HG03378 (cell line): ENCODE results near the gene PABPC4L.
"Not testable (repeated sequence)": the region's sequence is repeated elsewhere in the genome, so short reads cannot be mapped to it uniquely, and the experiment has no call there.

ENCODE experiments used
- ATAC-seq: cut with Tn5 transposase; IDR thresholded peaks from one replicate; pipeline ENCODE4 v1.9.1; 2021; ENCODE audit warnings: mild to moderate bottlenecking, moderate library complexity; ENCODE audit not compliant: unreplicated experiment

Gene PABPC4L

DNA sequence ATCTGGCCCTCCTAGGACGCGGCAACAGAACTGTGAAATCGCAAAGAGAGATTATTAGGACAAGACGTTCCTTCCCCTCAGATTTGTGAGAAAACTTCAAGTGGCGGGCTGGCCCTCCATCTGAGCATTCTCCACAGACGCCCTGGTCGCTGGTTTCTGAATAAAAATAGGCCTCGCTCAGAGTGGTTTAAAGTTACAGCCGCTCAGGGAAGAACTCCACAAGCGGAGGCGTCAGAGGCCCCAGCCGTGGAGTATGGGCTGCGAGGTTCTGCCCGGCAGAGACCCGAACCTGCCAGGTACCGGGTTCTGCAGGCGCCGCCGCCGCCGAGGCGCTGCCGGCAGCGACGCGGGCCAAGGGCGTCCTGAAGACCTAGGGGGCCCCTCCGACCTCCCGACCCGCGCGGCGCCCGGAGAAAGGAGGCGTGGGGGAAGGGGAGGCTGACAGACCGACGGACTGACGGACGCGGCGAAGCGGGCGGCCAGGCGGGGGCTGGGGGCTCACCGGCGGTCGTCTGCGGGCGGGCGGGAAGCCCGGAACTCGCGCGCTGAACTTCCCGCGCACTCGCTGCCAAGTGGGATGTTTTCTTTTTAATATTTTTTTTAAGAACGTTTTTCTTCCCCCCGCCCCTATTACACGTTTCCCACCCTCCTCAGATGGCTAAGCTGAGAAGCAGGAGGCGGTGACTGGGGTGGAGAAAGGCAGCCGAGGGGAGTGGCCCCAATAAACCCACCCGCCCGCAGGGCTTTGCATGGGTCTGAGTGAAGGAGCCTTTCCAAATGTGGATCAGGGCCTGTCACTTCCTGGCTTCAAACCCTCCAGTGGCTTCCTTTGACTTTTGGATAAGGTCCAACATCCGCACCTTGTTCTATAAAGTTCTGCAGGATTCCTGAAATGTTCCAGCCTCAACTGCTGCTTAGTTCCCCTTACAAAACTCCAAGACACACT, at the start of gene PABPC4L:
Gene PABPC4L, minus strand, starts transcription at position 574 of the 946 bp plus-strand sequence. CDS start 770 bp downstream, outside the sequence.
- no peak for ATAC-seq

DNA sequence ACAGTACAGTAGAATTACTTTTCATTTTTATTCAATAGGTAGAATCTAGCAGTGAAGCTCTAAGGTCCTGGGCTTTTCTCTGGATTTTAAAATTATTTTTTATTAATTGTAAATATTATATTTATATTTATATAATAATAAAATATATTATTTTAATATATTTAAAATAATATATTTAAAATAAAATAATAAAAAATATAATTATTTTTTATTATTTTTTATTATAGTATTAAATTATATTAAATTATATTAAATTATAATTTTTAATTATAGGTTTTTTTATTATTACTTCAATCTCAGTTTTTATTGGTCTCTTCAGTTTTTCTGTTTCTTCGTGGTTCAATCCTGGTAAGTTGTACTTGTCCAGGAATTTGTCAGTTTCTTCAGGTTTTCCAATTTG, 49.7 kb upstream of the PABPC4L start:
- ATAC-seq: no peak

DNA sequence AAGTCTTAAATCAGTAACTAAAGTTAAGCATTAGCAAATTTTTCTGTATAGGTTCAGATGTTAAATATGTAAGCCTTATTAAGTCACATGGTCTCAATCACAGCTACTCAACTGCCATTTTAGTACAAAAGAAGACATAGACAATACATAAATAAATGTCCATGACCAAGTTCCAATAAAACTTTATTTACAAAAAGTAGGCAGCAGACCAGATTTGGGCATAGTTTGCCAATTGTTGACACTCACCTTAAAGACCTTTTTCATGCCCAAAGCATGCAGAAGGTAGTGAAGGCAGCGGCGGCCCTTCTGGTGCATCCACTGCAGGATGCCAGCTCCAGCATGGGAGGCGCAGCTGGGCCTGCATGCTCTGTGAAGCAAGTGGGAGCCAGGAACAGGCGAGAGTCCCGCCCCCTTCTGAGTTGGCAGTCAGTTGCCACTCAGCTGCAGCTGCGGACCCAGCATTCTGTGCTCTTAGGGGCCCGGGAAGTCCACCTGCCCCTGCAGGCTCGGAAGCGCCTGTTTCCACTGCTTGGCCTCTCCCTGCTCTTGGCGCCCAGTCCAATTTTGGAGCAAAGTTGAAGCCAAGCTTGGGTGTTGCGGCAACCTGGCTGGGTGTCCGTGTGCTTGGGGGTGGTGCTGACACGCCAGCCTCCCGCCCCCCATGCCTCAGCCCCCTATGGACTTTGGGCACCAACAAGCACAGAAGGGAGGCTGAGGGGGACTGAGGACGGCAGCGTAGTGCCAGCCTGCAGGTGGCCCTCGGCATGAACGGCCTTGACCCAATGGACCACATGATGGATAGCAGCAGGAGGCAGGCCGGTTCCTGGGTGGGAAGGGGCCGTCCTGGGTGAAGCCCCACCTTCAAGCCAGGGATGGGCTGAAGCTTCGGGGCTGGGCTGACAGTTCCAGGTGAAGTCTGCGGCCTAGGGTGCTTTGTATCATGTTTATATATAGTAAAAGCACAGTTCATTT, 42.4 kb upstream of the PABPC4L start:
- ATAC-seq: no peak

DNA sequence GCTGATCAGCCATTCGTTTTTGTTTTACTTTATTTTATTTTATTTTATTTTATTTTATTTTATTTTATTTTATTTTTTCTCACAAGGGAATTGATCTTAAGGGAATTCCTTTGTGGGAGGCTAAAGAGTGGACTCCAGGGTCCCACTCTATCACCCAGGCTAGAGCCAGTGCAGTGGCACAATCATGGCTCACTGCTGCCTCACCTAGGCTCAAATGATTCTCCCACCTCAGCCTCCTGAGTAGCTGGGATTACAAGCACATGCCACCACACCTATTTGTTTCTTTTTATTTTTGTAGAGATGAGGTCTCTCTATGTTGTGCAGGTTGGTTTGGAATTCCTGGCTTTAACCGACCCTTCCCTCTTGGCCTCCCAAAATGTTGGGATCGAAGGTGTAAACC, 17.5 kb upstream of the PABPC4L start:
- ATAC-seq: no peak

DNA sequence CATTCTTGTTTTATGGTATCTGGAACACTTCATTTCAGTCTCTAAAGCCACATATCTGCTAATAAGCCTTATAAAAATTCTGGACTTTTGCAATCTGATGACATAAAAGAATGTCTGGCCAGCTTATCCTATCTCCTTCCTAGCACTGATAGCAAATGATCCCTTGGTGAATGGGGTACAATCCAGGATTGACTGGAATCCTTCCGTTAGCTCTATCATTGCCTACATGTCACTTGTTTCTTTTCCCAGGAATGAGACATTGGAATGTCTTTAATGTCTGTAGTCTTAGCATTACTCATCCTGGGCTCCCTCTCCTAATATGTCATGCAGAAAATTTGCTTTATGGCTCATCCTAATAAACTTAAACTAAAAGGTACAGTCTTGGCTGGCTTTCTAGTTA, 14.8 kb upstream of the PABPC4L start:
- ATAC-seq: no peak

DNA sequence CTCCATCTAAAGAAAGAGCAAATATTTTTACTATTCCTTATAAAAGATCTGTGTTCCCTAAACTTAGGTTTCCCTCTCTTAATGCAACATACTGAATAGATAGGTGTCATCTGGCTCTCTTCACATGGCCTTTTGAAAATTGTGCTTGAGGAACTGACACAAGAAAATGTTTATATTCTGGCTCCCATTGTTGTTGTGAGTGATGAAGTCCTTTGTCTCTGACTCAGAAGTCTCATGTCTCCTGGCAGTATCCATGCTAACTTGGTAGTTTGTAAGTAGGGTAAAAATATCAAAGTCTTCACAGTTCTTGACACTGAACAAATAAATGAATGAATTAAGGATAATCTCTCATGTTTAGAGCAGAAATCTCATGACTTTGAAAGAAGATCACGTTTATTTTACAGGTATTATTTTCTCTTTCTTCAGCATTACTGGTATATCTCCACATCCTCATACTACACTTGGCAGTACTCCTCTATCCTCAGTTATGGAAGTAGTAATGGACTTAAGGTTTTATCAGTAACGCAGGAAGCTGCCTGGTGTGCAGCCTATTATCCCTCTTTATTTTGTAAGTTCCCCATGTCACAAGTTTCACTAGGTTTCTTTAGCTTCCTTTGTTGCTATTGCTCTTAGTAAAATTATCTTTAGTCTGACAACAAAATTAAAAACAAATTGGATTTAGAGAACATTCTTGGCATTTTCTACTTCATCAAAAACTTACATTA, 14.2 kb upstream of the PABPC4L start:
- no peak for ATAC-seq

DNA sequence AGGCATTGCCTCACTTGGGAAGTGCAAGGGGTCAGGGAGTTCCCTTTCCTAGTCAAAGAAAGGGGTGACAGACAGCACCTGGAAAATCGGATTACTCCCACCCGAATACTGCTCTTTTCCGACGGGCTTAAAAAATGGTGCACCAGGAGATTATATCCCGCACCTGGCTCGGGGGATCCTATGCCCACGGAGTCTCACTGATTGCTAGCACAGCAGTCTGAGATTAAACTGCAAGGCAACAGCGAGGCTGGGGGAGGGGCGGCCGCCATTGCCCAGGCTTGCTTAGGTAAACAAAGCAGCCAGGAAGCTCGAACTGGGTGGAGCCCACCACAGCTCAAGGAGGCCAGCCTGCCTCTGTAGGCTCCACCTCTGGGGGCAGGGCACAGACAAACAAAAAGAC, 6.4 kb upstream of the PABPC4L start:
- not testable (repeated sequence) for ATAC-seq

DNA sequence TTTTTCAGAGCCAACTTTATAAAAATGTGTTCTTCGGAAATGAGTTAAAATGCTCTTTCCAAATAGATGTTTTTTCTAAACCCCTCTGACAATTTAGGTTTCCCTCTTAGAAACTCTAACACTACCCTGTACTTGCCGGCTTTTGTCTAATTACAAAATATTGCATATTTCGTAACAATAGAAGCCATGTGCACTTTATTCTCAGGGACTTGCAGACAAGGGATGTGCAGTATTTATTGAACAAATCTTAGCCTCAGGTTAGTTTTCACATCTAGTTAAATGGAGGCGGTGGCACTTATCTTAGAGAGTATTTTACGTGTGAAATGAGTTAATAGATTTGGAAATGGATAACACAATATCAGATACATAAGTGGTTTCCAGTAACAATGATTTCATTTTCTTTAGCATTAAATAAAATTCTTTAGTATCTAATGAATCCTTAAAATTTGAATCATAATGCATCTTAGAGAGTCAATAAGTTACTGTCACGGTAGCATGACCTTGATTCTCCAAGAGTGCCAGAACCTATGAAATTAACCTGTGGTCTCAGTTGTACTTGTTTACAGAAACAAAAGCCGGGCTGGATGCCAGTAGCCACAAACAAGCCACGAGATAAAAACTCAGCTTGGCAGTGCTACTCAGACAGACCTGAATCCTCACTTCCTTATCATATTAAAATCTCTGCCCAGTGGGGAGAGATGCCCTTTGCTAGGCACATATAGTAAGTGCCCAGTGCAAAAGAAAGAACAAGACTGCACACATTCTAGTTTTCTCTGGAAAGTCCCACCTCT, 772 bp upstream of the PABPC4L start:
- no peak for ATAC-seq

DNA sequence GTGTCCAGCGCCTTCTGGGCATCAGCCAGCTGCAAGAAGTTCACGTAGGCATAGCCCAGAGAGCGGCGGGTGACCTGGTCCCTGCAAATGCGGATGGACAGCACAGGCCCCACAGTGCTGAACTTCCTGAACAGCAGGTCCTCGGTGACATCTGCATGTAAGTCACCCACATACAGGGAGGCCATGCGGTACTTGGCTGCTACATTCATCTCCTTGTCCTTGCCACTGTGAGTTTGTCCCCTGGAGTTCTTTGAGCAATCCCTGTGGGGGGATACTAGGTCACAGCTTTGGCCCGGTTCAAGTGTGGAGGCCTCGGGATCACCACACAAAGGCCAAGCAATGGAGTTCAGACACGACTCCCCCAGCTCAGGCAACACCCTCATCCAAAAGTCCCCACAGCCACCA, 776 bp downstream of the PABPC4L start:
- no peak for ATAC-seq

DNA sequence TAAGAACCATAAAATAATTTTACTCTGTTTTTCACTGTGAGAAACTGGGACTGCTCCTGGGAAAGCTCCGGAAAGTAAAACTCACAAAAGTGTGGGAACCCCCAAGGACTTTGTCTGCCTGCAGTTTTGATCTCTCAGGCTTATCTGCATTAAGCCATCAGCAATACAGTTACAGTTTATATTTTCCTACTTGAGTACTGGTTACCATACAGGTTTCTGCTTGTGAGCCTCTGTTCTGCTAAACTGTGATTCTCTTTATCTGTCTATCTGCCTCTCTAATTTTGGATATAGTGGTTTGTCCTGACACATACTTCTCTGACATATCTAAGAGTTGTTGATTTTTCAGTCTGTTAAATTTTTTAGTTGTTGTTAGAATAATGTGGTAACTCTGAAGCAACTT, 11.6 kb downstream of the PABPC4L start:
- ATAC-seq: no peak

DNA sequence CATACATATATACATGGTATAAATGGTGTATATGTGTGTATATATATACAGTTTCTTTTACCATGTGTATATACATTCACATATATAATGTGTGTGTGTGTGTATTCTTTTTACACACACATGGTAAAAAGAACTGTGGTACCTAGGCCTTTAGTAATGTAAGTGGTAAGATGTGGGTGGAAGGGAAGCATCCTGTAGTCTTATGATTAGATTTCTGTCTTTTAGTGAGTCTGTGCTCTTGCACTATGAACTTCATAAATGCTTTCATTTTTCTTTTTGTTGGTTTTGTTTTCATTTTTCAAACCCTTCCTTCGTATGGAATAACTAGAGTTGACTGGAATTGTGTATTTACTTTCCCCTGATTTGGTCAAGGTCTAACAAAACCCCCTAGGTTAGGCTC, 12.1 kb downstream of the PABPC4L start:
- ATAC-seq: no peak

DNA sequence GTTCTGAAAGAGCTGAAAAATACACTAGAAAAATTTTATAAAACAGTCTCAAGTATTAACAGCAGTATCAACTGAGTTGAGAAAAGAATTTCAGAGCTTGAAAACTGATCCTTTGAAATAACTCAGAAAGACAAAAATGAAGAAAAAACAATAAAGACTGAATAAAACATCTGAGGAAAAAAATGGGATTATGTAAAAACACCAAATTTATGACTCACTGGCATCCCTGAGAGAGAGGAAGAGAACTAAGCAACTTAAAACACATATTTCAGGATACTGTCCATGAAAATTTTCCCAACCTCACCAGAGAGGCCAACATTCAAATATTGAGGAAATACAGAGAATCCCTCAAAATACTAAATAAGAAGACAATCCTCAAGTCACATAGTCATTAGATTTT, 22.9 kb downstream of the PABPC4L start:
- no peak for ATAC-seq

DNA sequence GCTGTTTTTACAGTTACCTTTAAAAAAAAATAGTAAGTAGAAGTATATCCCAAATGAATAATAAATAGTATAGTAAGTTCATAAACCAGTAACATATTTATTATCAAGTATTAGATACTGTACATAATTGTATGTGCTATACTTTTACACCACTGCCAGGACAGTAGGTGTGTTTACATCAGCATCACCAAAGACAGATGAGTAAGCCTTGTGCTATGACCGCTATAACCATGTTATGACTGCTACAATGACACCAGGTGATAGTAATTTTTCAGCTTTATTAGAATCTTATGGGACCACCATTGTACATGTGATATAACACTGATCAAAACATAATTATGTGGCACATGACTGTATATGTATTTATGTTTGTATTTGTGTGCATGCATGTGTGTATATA, 27.3 kb downstream of the PABPC4L start:
- ATAC-seq: no peak

DNA sequence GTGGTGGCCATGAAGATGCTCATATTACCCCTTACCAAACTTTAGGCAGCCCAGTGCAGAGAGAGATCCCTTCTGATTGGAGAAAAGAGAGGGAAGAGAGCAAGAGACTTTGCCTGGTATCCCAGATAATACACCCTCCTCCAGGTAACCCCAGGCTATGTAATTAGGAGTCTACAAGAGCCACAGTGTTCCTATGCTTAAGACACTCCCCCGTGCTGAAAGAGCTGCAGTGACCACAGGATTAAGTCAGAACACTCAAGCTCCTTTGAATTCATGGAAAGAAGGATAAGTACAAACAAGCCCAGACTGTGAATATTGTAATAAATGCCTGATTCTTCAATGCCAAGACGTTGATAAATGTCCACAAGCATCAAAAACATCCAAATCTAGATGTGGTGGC, 41.4 kb downstream of the PABPC4L start:
- no peak for ATAC-seq

DNA sequence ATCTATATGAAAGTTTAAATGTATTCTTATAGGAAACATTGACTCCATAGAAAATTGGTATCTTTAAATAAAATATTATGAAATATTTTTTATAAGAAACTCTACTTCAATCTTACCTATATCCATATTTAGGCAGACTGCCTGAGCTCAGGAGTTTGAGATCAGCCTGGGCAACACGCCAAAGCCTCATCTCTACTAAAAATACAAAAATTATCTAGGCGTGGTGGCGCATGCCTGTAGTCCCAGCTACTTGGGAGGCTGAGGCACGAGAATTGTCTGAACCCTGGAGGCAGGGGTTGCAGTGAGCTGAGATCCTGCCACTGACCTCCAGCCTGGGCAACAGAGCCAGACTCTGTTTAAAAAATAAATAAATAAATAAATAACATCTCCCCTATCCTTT, 47.5 kb downstream of the PABPC4L start:
- no peak for ATAC-seq

DNA sequence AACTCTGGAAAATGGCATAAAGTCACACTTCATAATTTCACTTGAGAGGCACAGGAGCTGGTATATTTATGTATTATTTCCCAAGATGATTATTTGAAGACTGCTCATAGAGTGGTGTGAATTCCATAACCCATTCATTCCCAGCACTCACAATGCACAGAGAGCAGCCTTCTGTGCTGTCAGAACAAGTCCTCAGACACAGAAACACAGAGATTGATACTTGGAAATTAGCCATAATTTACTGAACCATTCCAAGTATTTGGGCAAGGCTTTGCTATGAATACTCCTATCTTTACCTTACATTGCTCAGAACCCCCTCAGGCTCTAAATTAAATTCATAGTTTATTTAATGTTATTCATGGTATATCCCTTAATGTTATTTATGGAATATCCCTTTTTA, 53.6 kb downstream of the PABPC4L start:
- no peak for ATAC-seq
